Bronchus fibroblast of lung (primary cell): ENCODE measurements around the gene MYDGF. TPM values are rescaled to one million over a fixed set of nuclear protein-coding genes. Genes with fewer than 3 reads are reported as not detected.

Experiments
- total RNA-seq: library from RNA; depleted of rRNA; stranded (reverse); fragments of >200 nt; gene quantifications from 2 replicates; pipeline ENCODE4 v1.2.3, GENCODE V29; 2015

MYDGF gene
- 148 and 163 TPM in 2 replicates for total RNA-seq

GRCh38 chr19:4669723-4670480, at the start of gene MYDGF:
Gene MYDGF (minus strand): TSS chr19:4670342. CDS start chr19:4670334, 8 bp downstream.

DNA sequence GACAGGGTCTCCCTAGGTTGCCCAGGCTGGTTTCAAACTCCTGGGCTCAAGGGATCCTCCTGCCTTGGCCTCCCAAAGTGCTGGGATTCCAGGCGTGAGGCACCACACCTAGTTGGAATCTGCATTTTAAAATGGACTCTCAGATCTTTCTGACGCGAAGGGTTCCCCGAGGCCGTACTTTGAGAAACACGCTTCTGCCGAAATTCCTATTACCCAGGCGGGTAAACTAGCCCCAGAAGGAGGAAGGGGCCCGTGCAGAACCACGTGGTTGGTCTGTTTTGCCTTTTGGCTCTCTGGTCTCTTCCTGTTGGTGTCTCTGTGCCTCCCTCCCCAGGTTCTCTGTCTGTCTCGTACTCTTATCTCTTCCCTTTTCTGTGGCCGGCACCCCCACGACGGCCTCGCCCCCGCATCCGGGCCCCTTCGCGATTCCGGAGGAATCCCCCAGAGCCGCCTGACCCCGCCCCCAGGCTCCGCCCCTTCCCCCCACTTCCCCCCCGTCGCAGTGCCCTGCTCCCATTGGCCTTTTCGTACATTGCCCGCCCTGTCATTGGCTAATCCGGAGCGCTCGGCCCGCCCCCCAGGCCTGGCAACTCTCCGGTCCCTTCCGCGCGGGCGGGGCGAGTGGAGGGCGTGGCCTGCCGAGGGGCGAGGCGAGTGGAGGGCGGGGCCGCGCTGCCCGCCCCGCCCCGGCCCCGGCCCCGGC, 31.2 kb downstream of the MYDGF start, which contains the start of gene TNFAIP8L1:
Gene TNFAIP8L1, plus strand, starts transcription at position 689 of the 703 bp plus-strand sequence. CDS start 12,354 bp downstream, outside the sequence.

Other genes with a start within 250 kb of the MYDGF start
- 50.1 and 65.6 TPM in 2 replicates for gene UBXN6, start 212.5 kb downstream of the MYDGF start, total RNA-seq
- 74.9 and 86.6 TPM in 2 replicates for gene HDGFL2, start 198.0 kb downstream of the MYDGF start, total RNA-seq
- gene PLIN4, start 151.9 kb downstream of the MYDGF start, total RNA-seq = 0.15 and 0.17 TPM in 2 replicates
- not detected in 2 replicates for gene PLIN5, start 135.1 kb downstream of the MYDGF start, total RNA-seq
- not detected in 2 replicates for gene LRG1, start 130.3 kb downstream of the MYDGF start, total RNA-seq
- 0.45 and 0.67 TPM in 2 replicates for gene SEMA6B, start 110.7 kb downstream of the MYDGF start, total RNA-seq
- gene TNFAIP8L1, start 30.8 kb downstream of the MYDGF start, total RNA-seq = 5.4 and 6.5 TPM in 2 replicates
- 70.6 and 71.8 TPM in 2 replicates for gene DPP9, start 53.5 kb upstream of the MYDGF start, total RNA-seq
- gene FEM1A, start 121.4 kb upstream of the MYDGF start, total RNA-seq = 10.0 and 10.9 TPM in 2 replicates
- 2.7 and 3.0 TPM in 2 replicates for gene TICAM1, start 161.4 kb upstream of the MYDGF start, total RNA-seq
- gene PLIN3, start 197.3 kb upstream of the MYDGF start, total RNA-seq = 178 and 217 TPM in 2 replicates
- not detected in 2 replicates for gene ARRDC5, start 232.6 kb upstream of the MYDGF start, total RNA-seq
- gene UHRF1, start 239.2 kb upstream of the MYDGF start, total RNA-seq = 98.0 and 99.6 TPM in 2 replicates